Left colon (tissue), 2 donors: ENCODE measurements around the gene JAKMIP1. TPM values are rescaled to one million over a fixed set of nuclear protein-coding genes. Genes with fewer than 3 reads are reported as not detected.
"Not testable (repeated sequence)": the region's sequence is repeated elsewhere in the genome, so short reads cannot be mapped to it uniquely, and the experiment has no call there.

Experiments
- ATAC-seq: fragments of 200-7000 bp; cut with Tn5 transposase; one replicate; pipeline ENCODE4 v1.9.1; 2020; ENCODE audit warnings: mild to moderate bottlenecking, moderate library complexity
- DNase-seq, 2 donors: peaks; one replicate each; pipeline ENCODE4 v3.0.0-alpha.2; 2020
- intact Hi-C, 2 donors: fragments of 100-400 bp; cut with DNase I in 1 of 2; cut with micrococcal nuclease in 1 of 2; formaldehyde crosslinking; loops; one replicate each; pipeline versions ENCODE4 v1.11.2 to v1.14.0; 2022; cut with DNase I, micrococcal nuclease
- total RNA-seq, 2 donors: library from RNA; stranded (reverse); fragmentation: NEBNext Ultra II Directional; extraction: Animal tissue kit (Norgen Biotek cat#: 25700); gene quantifications; one replicate each; pipeline ENCODE4 v1.2.1, GENCODE V29; 2021
- donor health status: DM: no; HTN: no; CAD: no.
- donor health status: DM: yes; HTN: yes; CAD: no.

The JAKMIP1 gene
- total RNA-seq, 2 donors from 2014 or later, result 0.37 to 0.42 TPM

DNA sequence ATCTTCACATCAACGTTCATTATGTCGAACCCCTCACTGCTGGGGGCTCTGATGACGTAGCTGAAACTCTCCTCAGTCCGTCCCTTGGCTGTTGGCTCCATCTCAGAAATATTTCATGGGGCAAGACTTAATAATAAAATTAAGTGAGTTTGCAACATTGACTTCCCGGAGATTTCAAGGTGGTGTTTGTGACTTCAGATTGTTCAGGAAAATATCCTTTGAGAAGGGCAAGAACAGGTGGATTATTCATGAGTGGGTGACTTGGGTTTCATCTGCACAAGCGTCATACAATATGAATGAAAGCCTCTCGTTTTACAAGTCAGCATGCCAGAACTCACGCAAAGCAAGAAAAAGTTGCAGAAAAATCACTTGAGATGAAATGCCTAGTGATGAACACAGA, 182.0 kb downstream of the JAKMIP1 start, which contains the start of gene C4orf50:
Gene C4orf50 (minus strand): TSS at position 101 of the 400 bp plus-strand sequence.
- DNase-seq, result no peak
- no peak for ATAC-seq
- intact Hi-C loops, result no loop called here

- ATAC-seq (no peak), DNase-seq (no peak)
- intact Hi-C loops, result no loop called here
Measured at GRCh38 chr4:6017800-6018199, 182.5 kb downstream of the JAKMIP1 start.

DNA sequence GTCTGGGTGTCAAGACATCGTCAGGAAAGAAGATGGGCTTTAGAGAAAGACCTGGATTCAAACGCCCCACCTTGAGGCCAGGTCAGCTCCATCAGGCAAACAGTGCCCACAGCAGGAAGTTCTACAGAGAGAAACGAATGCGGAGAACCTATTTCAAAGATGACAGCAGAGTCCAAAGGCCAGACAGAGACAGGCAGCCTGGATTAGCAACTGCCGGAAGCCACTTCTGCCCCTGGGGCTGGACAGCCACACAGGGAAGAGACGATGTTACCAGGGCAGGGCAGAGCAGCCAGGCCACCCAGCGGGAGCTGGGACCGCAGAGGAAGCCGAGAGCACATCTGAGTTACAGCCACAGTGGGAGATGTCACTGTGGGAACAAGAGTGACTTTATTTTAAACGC, 183.3 kb downstream of the JAKMIP1 start:
- DNase-seq (no peak), ATAC-seq (no peak)
- intact Hi-C loops, result no loop called here

DNA sequence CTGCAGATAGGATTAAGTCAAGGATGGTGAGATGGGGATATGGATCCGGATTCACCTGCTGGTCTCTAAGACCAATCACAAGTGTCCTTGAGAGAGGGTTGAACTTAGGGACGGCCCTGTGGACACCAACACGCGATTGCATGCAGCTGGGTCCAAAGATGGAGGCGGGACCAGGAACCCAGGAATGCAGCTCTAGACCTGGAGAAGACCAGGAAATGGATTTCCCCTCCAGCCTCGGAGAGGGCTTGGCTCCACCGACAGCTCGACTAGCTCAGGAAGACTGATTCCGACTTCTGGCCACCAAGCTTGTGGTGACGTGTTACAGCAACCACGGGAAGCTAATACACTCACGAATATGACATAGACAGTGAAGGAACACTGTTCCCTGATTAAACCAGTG, 186.8 kb downstream of the JAKMIP1 start:
- no peak for ATAC-seq
- DNase-seq, result no peak
- intact Hi-C loops, result no loop called here

DNA sequence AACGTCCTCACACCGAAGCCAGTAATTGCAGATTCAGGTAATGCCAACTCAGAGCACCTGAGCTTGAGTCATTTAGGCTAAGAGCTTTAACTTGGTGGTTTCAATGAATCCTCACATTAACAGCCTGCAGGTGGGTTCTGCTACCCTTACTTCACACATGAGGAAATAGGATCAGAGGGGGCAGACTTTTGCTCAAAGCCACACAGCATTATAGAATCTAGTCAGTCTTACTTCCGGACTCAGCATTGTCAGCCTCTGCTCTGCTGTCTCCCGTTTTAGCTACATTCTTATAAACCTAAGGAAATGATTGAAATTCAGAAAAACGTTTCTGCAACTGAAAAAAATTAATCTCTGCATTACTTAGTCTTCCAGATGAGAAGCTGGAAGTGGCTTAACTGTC, 188.1 kb downstream of the JAKMIP1 start:
- no peak for ATAC-seq
- no peak for DNase-seq
- intact Hi-C loops, result no loop called here

DNA sequence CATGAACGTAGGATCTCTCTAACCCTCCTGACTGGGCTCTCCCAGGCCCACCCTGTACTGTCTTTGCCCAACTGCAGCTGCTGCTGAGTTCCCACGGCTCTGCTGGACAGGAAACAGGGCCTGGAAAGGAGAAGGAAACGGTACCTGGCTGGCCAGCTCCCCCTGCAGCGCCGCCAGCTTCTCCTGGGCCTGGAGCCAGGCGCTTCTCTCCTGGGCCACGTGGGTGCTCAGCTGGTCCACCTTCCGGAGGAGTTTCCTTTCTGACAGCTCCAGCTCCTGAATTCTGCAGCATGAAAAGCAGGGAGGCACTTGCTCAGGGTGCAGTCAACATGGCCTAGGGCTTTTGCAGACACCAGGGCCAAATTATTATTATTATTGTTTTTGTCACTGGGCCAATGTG, 188.7 kb downstream of the JAKMIP1 start:
- DNase-seq, result no peak
- ATAC-seq, result no peak
- intact Hi-C loops, result no loop called here

DNA sequence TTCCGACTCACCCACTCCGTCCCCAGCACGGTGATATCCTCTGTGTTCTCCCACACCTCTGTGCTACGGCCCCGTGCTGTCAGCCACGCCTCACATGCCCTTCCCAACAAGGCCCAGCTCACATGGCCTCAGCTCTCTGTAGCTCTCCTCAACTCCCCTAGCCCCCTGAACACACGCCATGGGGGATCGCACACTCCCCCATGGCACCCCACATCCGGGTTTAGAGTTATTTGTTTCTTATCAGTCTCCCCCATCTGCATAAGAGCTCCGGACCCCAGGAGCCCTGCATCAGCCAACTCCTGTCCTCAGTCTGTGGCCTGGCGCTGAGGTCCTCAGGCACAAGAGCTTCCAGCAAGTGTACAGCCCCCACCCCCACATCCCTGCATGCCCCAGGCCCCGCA, 189.1 kb downstream of the JAKMIP1 start:
- DNase-seq, result no peak
- ATAC-seq, result no peak

GRCh38 chr4:6010789-6011188, 189.6 kb downstream of the JAKMIP1 start:
- intact Hi-C loops, result no loop called here
- DNase-seq (no peak), ATAC-seq (no peak)

More for the DNA sequence above, 189.1 kb downstream of the JAKMIP1 start:
- intact Hi-C loops, result no loop called here

DNA sequence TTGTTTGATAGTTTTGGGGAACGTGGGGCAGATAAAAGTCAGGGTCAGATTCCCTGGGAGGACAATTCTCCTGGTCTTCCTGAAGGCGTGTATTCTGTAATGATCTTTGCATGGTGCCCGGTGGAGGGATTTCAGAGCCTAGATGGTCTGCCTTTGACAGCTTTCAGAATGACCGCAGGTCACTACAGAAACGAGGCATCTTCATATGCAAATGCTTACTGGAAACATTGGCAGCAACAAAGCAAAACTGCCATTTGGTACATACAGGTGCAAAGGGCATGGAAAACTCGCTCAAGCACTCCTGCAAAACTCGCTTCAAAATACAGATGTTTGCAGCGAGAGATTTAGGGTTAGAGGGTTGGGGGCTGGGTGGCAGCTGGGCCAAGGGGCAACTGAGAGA, 190.9 kb downstream of the JAKMIP1 start:
- ATAC-seq, result no peak
- intact Hi-C loops, result no loop called here
- DNase-seq, result no peak

GRCh38 chr4:6008766-6009385, 191.5 kb downstream of the JAKMIP1 start:
- no peak for DNase-seq
- intact Hi-C loops, result no loop called here
- no peak for ATAC-seq

DNA sequence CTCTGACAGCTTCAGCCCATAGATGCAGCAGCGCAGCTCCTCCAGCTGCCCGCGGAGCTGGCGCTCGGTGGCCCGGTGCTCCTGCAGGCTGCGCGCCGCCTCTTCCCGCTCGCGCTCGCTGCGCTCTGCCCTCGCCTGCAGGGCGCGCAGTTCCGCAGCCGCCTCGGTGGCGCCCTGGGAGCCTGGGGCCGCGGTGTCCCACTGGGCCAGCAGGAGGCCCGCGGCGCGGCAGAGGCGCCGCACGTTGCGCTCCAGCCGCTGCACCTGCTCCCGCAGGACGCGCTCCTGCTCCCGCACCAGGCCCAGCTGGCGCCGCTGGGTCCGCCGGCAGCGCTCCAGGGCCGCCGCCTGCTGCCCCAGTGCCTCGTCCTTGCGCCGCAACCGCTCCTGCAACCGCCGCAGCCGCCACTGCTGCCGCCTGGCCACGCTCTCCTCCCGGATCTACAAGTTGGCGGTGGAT, 192.2 kb downstream of the JAKMIP1 start:
- DNase-seq, result no peak
- intact Hi-C loops, result no loop called here
- no peak for ATAC-seq

DNA sequence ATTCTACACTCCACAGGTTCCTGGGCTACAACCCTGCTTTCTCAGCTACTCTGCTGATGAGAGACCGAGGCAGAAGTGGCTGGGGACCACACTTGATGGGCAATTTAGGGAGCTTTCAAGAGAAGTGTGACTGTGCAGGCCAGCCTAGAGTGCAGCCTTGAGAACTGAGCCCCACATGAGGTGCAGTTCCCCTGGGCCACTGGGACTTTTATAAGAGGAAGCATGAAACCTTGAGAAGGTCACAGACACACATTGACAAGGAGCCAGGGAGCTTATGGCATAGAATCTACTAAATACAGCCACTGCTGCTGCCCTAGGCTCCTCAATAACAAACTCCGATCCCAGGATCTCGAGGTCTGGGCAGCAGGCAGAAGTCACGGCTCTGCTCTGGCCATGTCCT, 195.2 kb downstream of the JAKMIP1 start:
- no peak for DNase-seq
- ATAC-seq, result no peak
- intact Hi-C loops, result no loop called here

DNA sequence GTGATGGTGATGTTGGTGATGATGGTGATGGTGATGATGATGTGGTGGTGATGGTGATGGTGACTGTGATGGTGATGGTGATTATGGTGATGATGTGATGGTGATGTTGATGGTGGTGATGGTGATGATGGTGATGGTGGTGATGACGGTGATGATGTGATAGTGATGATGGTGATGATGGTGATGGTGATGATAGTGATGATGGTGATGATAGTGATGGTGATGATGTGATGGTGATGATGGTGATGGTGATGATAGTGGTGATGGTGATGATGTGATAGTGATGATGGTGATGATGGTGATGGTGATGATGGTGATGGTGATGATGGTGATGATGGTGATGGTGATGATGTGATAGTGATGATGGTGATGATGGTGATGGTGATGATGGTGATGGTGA, 196.9 kb downstream of the JAKMIP1 start:
- ATAC-seq, DNase-seq, intact Hi-C loops: not testable (repeated sequence)

DNA sequence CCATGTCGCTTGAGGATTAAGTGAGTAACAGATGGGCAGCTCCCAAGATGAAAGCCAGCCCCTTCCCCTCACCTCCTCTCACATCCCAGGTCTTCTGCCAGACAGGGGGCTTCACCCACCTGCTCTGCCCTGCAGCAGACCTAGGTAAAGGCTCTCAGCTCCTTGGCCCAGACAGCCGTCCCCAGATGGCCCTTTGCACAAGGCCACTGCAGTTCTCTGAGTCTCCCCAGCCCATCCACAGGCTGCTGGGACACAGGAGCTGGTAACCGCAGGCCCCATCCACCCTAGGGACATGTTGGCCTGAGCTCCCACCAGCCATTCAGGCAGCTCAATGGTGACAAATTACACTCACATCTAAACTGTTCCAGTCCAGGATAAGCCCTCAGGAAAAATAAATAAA, 197.4 kb downstream of the JAKMIP1 start:
- no peak for DNase-seq

DNA sequence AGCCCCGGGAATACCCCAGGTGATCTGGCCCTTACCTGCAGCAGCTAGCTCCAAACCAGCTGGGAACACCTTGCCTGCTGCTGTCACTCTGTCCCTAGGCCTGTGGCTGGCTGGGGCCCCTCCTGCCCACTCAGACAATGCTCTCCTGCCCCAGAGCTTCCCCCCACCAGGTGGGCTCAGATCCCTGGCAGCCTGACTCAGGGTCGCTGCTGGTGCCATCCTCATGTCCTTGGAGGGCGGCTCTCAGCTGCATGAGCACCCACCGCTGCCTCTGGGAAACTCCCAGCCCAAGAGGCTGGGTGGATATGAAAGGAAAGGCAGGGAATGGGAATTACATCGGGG, 197.9 kb downstream of the JAKMIP1 start:
- intact Hi-C loops, result no loop called here
- DNase-seq (no peak), ATAC-seq (no peak)

More for the DNA sequence above, 197.4 kb downstream of the JAKMIP1 start:
- no peak for ATAC-seq
- intact Hi-C loops, result no loop called here

GRCh38 chr4:6001680-6002491, 198.5 kb downstream of the JAKMIP1 start:
- ATAC-seq (no peak), DNase-seq (no peak)
- intact Hi-C loops, result no loop called here

DNA sequence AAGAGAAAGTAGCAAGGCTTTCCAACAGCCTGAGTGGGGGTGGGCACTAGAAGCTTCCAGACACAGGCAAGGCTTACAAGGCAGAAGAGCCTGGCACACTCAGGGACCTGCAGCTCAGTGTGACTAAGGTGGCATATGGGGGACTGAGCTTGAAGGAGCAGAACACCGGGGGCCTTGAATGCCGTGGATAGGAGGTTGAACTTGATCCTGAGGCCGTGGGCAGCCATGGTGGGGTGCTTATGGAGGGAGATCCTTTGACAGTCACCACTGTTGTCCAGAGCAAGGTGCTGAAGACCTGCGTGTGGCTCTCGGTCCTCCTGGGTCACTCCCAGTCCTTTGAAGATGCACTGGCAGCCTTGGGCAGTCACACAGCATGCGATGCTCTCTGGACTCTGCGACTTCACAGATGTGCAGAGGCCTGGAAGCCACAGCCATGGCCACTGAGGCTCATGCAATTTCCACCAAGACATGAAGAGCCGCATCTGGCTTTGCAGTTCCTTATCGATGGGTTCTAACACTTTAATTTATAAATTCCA, 200.5 kb downstream of the JAKMIP1 start:
- DNase-seq (no peak), ATAC-seq (no peak)
- intact Hi-C loops, result no loop called here

GRCh38 chr4:5999356-5999755, 201.0 kb downstream of the JAKMIP1 start:
- no peak for ATAC-seq
- no peak for DNase-seq
- intact Hi-C loops, result no loop called here

DNA sequence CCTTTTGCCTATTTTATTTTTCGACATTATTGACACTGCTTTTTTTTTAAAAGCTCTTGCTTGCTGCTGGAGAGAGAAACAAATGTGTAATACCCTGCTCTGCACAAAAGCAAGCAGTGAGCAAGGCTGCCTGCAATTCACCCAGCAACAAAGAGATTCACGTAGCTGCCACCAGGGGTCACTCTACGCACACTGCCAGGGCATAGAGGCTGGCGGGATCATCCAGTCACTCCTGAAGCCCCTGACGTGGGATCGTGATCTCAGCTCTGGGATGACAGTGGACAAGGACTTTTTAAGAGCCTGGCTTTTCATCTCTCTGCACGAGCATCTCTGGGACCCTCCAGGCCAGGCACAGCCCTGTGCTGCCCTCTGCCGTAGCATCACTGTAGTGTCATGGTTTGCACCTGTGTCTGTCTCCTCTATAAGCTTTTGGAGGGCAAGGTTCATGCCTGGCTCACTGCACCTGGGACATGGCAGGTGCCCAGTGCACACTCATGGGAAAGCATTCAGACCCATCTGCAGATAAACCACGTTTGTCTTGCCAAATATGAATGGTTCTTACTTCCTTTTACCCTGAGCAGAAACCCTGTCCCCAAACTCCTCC, 201.9 kb downstream of the JAKMIP1 start:
- peak in 1 of 2 donors; percentile 38 for DNase-seq
- intact Hi-C loops, result no loop called here
- ATAC-seq, result peak; percentile 66

- DNase-seq (no peak), ATAC-seq (no peak)
- intact Hi-C loops, result no loop called here
Measured at GRCh38 chr4:5996641-5997040, 203.7 kb downstream of the JAKMIP1 start.
